ENCODE data around the gene RNF130. TPM values are rescaled to one million over a fixed set of nuclear protein-coding genes. Genes with fewer than 3 reads are reported as not detected.

RNF130 gene
- total and polyA plus RNA-seq, 2 donors (not counting 1 experiment from before 2014, with no cell fraction given) = 14.7 to 32.4 TPM

GRCh38 chr5:180069589-180070247 is 1.8 kb downstream of the RNF130 start:
- Histone ChIP-seq H3K9ac (ENCODE audit: insufficient read depth, low read length) (no peak overlapping the region), H3K79me2 (ENCODE audit: control insufficient read depth, insufficient read depth, low read length) (no peaks in the 10 kb centered on the region)

GRCh38 chr5:180068519-180069090 is 3.0 kb downstream of the RNF130 start:
- H4K20me1 ChIP-seq (ENCODE audit: control insufficient read depth, extremely low read depth, insufficient read depth, low read length) = no peaks in the 10 kb centered on the region

More at GRCh38 chr5:180069589-180070247, 1.8 kb downstream of the RNF130 start:
- H3K4me3 ChIP-seq (replicated peaks in 1 of 4; ENCODE audit: control extremely low read depth in 1 of 4, insufficient read depth in 1 of 4, low read depth in 3 of 4, low read length in 4 of 4) = peak overlapping the region in 2 of 4 experiments; percentile 84 to 86
- no peaks in the 10 kb centered on the region for H3K27me3 ChIP-seq (ENCODE audit: control insufficient read depth, insufficient read depth, low read length)
- H2AFZ ChIP-seq (ENCODE audit: low read length) = no peak overlapping the region
- H3K9me3 ChIP-seq (ENCODE audit: control insufficient read depth, insufficient read depth, low read depth, low read length) = no peaks in the 10 kb centered on the region
- no peaks in the 10 kb centered on the region for H4K20me1 ChIP-seq (ENCODE audit: control insufficient read depth, extremely low read depth, insufficient read depth, low read length)
- DNase-seq (ENCODE audit: low read depth in 2 of 2) = peak; percentile 7 to 20
- H3K36me3 ChIP-seq (ENCODE audit: control insufficient read depth, insufficient read depth, low read length) = no peaks in the 10 kb centered on the region
- H3K4me2 ChIP-seq (ENCODE audit: extremely low read depth, insufficient read depth, low read length) = peak overlapping the region; percentile 87
- H3K27ac ChIP-seq (ENCODE audit: insufficient read depth, low read length) = no peak overlapping the region
- no peak for TF ChIP-seq EZH2 (IDR thresholded peaks at IDR 0.05; ENCODE audit: low read length, missing control alignments)
- TF ChIP-seq CTCF (conservative IDR thresholded peaks at IDR 0.05 in 1 of 2, IDR thresholded peaks at IDR 0.05 in 1 of 2; ENCODE audit: low read depth in 1 of 2, low read length in 2 of 2) = no peak
- no peaks in the 10 kb centered on the region for H3K4me1 ChIP-seq (ENCODE audit: control insufficient read depth, extremely low read depth, insufficient read depth, low read length)

More at GRCh38 chr5:180068519-180069090, 3.0 kb downstream of the RNF130 start:
- no peak overlapping the region for H2AFZ ChIP-seq (ENCODE audit: low read length)
- no peak overlapping the region for H3K9ac ChIP-seq (ENCODE audit: insufficient read depth, low read length)
- H3K36me3 ChIP-seq (ENCODE audit: control insufficient read depth, insufficient read depth, low read length) = no peaks in the 10 kb centered on the region
- no peak overlapping the region for H3K4me3 ChIP-seq (replicated peaks in 1 of 4; ENCODE audit: control extremely low read depth in 1 of 4, insufficient read depth in 1 of 4, low read depth in 3 of 4, low read length in 4 of 4)
- H3K4me1 ChIP-seq (ENCODE audit: control insufficient read depth, extremely low read depth, insufficient read depth, low read length) = no peaks in the 10 kb centered on the region
- no peaks in the 10 kb centered on the region for H3K79me2 ChIP-seq (ENCODE audit: control insufficient read depth, insufficient read depth, low read length)
- TF ChIP-seq EZH2 (IDR thresholded peaks at IDR 0.05; ENCODE audit: low read length, missing control alignments) = no peak
- TF ChIP-seq CTCF (conservative IDR thresholded peaks at IDR 0.05 in 1 of 2, IDR thresholded peaks at IDR 0.05 in 1 of 2; ENCODE audit: low read depth in 1 of 2, low read length in 2 of 2) = no peak
- no peak overlapping the region for H3K4me2 ChIP-seq (ENCODE audit: extremely low read depth, insufficient read depth, low read length)
- no peak for DNase-seq (ENCODE audit: low read depth in 2 of 2)
- no peak overlapping the region for H3K27ac ChIP-seq (ENCODE audit: insufficient read depth, low read length)
- H3K9me3 ChIP-seq (ENCODE audit: control insufficient read depth, insufficient read depth, low read depth, low read length) = no peaks in the 10 kb centered on the region
- no peaks in the 10 kb centered on the region for H3K27me3 ChIP-seq (ENCODE audit: control insufficient read depth, insufficient read depth, low read length)

Data from fibroblast of lung (primary cell).